Neural cell (in vitro differentiated cells): ENCODE data around the gene AKAP5. TPM values are rescaled to one million over a fixed set of nuclear protein-coding genes. Genes with fewer than 3 reads are reported as not detected.
A peak's percentile ranks its signal among the peaks of the same experiment; 100 is the strongest.

Experiments used
- H2AFZ ChIP-seq: fragments of 200-600, 300-800 bp; sonication (generic), shearing (Covaris generic); 2 replicates; pipeline ENCODE4 v1.6.0; 2014; ENCODE audit warnings: low read depth, mild to moderate bottlenecking, antibody characterized with exemption, low read length, moderate library complexity
- H3F3A ChIP-seq: fragments of 200-600 bp; shearing (Covaris generic); 2 replicates; pipeline ENCODE4 v1.6.1; 2016; ENCODE audit warnings: mild to moderate bottlenecking, moderate library complexity, mixed read lengths, antibody characterized with exemption, low read length; ENCODE audit not compliant: insufficient read depth, poor library complexity, severe bottlenecking
- H3K27ac ChIP-seq: fragments of 200-600, 300-800 bp; sonication (generic), shearing (Covaris generic); 2 replicates; pipeline ENCODE4 v1.5.1; 2014; ENCODE audit warnings: mild to moderate bottlenecking, low read length, moderate library complexity
- H3K27me3 ChIP-seq: fragments of 300-800, 200-600 bp; sonication (generic), shearing (Covaris generic); 2 replicates; pipeline ENCODE4 v1.6.0; 2014; ENCODE audit warnings: mild to moderate bottlenecking, low read depth, low read length, moderate library complexity; ENCODE audit not compliant: insufficient read depth
- H3K36me3 ChIP-seq: fragments of 300-800, 200-600 bp; sonication (generic), shearing (Covaris generic); 2 replicates; pipeline ENCODE4 v1.5.1; 2014; ENCODE audit warnings: mild to moderate bottlenecking, antibody characterized with exemption, low read length, moderate library complexity; ENCODE audit not compliant: insufficient read depth
- H3K4me2 ChIP-seq: fragments of 300-800, 200-600 bp; sonication (generic), shearing (Covaris generic); 2 replicates; pipeline ENCODE4 v1.6.0; 2014; ENCODE audit warnings: mild to moderate bottlenecking, low read length
- H3K4me3 ChIP-seq: fragments of 300-800, 200-600 bp; sonication (generic), shearing (Covaris generic); 2 replicates; pipeline ENCODE4 v1.5.1; 2014; ENCODE audit warnings: mild to moderate bottlenecking, low read length, moderate library complexity
- H3K79me2 ChIP-seq: fragments of 200-600 bp; shearing (Covaris generic); replicated peaks from 2 replicates; pipeline ENCODE4 v1.6.0; 2014; ENCODE audit warnings: mild to moderate bottlenecking, low read length, moderate library complexity; ENCODE audit not compliant: insufficient read depth
- H3K9ac ChIP-seq: fragments of 300-800, 200-600 bp; sonication (generic), shearing (Covaris generic); 2 replicates; pipeline ENCODE4 v1.6.1; 2016; ENCODE audit warnings: mild to moderate bottlenecking, low read length, mixed read lengths
- H3K9me2 ChIP-seq: fragments of 200-600 bp; shearing (Covaris generic); 2 replicates; pipeline ENCODE4 v1.6.1; 2016; ENCODE audit warnings: mild to moderate bottlenecking, low read length, mixed read lengths; ENCODE audit not compliant: insufficient read depth
- H3K9me3 ChIP-seq: fragments of 200-600, 300-800 bp; sonication (generic), shearing (Covaris generic); 2 replicates; pipeline ENCODE4 v1.6.1; 2016; ENCODE audit warnings: mild to moderate bottlenecking, mixed run types, low read length, moderate library complexity, mixed read lengths
- H4K20me1 ChIP-seq: fragments of 200-600 bp; shearing (Covaris generic); 2 replicates; pipeline ENCODE4 v1.6.1; 2016; ENCODE audit warnings: mild to moderate bottlenecking, mixed run types; ENCODE audit not compliant: insufficient read depth
- CTCF ChIP-seq: fragments of 450-650 bp; IDR thresholded peaks from 2 replicates; pipeline ENCODE4 v1.5.1; 2014; ENCODE audit warnings: antibody characterized with exemption, mild to moderate bottlenecking, moderate library complexity; ENCODE audit not compliant: poor library complexity, severe bottlenecking
- EP300 ChIP-seq: fragments of 450-650 bp; conservative IDR thresholded peaks from 2 replicates; pipeline ENCODE4 v1.6.1; 2014; ENCODE audit warnings: antibody characterized with exemption, mild to moderate bottlenecking, moderate library complexity; ENCODE audit not compliant: poor library complexity, severe bottlenecking
- EZH2 ChIP-seq: fragments of 200-600, 300-800 bp; shearing (Covaris generic), sonication (generic); IDR thresholded peaks from 2 replicates; pipeline ENCODE4 v1.6.1; 2014; ENCODE audit warnings: antibody characterized with exemption, low read length, borderline replicate concordance, mild to moderate bottlenecking; ENCODE audit not compliant: insufficient read depth, poor library complexity, severe bottlenecking
- MXI1 ChIP-seq: fragments of 450-650 bp; conservative IDR thresholded peaks from 2 replicates; pipeline ENCODE4 v1.6.1; 2014; ENCODE audit warnings: antibody characterized with exemption, mild to moderate bottlenecking; ENCODE audit not compliant: poor library complexity, severe bottlenecking
- POLR2AphosphoS5 ChIP-seq: IDR thresholded peaks from 2 replicates; pipeline ENCODE4 v1.6.1; 2012
- RAD21 ChIP-seq: fragments of 450-650 bp; conservative IDR thresholded peaks from 2 replicates; pipeline ENCODE4 v1.6.1; 2014; ENCODE audit warnings: antibody characterized with exemption, mild to moderate bottlenecking, moderate library complexity
- REST ChIP-seq: IDR thresholded peaks from 2 replicates; pipeline ENCODE4 v1.6.1; 2012; ENCODE audit warnings: borderline replicate concordance
- SMC3 ChIP-seq: fragments of 450-650 bp; conservative IDR thresholded peaks from 2 replicates; pipeline ENCODE4 v1.6.1; 2014; ENCODE audit warnings: antibody characterized with exemption, mild to moderate bottlenecking, moderate library complexity; ENCODE audit not compliant: poor library complexity
- TAF1 ChIP-seq: IDR thresholded peaks from 2 replicates; pipeline ENCODE4 v1.6.1; 2012; ENCODE audit warnings: low read depth
- polyA plus RNA-seq: library from polyadenylated mRNA; depleted of rRNA; stranded (reverse); fragments of >200 nt; gene quantifications from 2 replicates; pipeline ENCODE4 v1.2.3, GENCODE V29; 2014

AKAP5 gene
- polyA plus RNA-seq, 1 donor from 2014 or later = 1.8 TPM

- Histone ChIP-seq H3K9me2 (no peaks in the 10 kb centered on the region), H2AFZ (no peak overlapping the region), H3K4me2 (no peak overlapping the region), H3K4me3 (peak overlapping the region; percentile 98), H3F3A (no peaks in the 10 kb centered on the region), H4K20me1 (no peaks in the 10 kb centered on the region), H3K9me3 (no peaks in the 10 kb centered on the region), H3K9ac (no peak overlapping the region), H3K36me3 (no peaks in the 10 kb centered on the region), H3K27ac (no peak overlapping the region), H3K79me2 (peaks cover 66% of the 10 kb centered on the region), H3K27me3 (no peaks in the 10 kb centered on the region)
- TF ChIP-seq MXI1 = no peak
- no peak for TF ChIP-seq EZH2
- no peak for TF ChIP-seq TAF1
- no peak for TF ChIP-seq POLR2AphosphoS5
- no peak for TF ChIP-seq REST
- TF ChIP-seq CTCF = no peak
- no peak for TF ChIP-seq SMC3
- no peak for TF ChIP-seq RAD21
- no peak for TF ChIP-seq EP300
These were observed 41.4 kb downstream of the AKAP5 start for GRCh38 chr14:64506721-64507120.

GRCh38 chr14:64507376-64508156 is 42.3 kb downstream of the AKAP5 start:
- Histone ChIP-seq H3K36me3 (no peaks in the 10 kb centered on the region), H3K4me3 (peak overlapping the region; percentile 98), H3K79me2 (peaks cover 66% of the 10 kb centered on the region), H3K9me2 (no peaks in the 10 kb centered on the region), H3K9me3 (no peaks in the 10 kb centered on the region), H2AFZ (no peak overlapping the region), H3F3A (no peaks in the 10 kb centered on the region), H3K27ac (no peak overlapping the region), H3K9ac (no peak overlapping the region), H3K4me2 (no peak overlapping the region), H4K20me1 (no peaks in the 10 kb centered on the region), H3K27me3 (no peaks in the 10 kb centered on the region)
- TF ChIP-seq REST = no peak
